ENCODE measurements around the gene DGKD.
"Not testable (repeated sequence)": the region's sequence is repeated elsewhere in the genome, so short reads cannot be mapped to it uniquely, and the experiment has no call there.

DGKD gene

DNA sequence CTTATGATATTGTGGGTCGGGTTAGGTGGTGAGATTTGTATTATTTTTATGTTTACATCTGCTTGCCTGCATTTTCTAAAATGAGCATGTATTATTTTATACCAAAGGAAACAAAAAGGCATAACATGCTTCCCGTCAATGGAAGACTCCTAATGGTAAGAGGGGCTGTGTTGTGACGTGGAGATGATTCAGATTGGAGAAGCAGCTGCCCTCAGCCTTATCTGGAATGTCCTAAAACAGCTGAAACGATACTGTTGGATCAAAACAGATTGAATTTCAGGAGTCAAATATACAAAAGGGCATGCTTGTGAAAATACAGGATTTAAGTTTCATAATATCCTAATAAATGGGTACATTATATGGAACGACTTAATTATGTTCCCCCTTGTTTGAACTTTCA is 19.0 kb downstream of the DGKD start:
- Histone ChIP-seq H3K27me3 (ENCODE audit: low read depth, low read length) (no peaks in the 10 kb centered on the region), H3K27ac (ENCODE audit: low read length) (no peak overlapping the region), H3K36me3 (replicated peaks; ENCODE audit: low read depth, low read length) (peaks cover 2% of the 10 kb centered on the region), H3K4me1 (ENCODE audit: low read length) (no peaks in the 10 kb centered on the region), H4K20me1 (ENCODE audit: insufficient read depth, low read length) (no peaks in the 10 kb centered on the region), H2AFZ (ENCODE audit: low read depth, low read length) (no peak overlapping the region), H3K79me2 (ENCODE audit: low read length) (no peaks in the 10 kb centered on the region; the same call in 1 of the 2 replicates), H3K4me2 (ENCODE audit: low read length) (no peak overlapping the region), H3K9ac (ENCODE audit: low read length) (no peak overlapping the region), H3K4me3 (ENCODE audit: low read length) (no peak overlapping the region), H3K9me3 (ENCODE audit: insufficient read depth, low read length) (no peaks in the 10 kb centered on the region)
- no peak for TF ChIP-seq EZH2phosphoT487 (IDR thresholded peaks at IDR 0.05; ENCODE audit: low read depth)
- TF ChIP-seq, protein P1, sequence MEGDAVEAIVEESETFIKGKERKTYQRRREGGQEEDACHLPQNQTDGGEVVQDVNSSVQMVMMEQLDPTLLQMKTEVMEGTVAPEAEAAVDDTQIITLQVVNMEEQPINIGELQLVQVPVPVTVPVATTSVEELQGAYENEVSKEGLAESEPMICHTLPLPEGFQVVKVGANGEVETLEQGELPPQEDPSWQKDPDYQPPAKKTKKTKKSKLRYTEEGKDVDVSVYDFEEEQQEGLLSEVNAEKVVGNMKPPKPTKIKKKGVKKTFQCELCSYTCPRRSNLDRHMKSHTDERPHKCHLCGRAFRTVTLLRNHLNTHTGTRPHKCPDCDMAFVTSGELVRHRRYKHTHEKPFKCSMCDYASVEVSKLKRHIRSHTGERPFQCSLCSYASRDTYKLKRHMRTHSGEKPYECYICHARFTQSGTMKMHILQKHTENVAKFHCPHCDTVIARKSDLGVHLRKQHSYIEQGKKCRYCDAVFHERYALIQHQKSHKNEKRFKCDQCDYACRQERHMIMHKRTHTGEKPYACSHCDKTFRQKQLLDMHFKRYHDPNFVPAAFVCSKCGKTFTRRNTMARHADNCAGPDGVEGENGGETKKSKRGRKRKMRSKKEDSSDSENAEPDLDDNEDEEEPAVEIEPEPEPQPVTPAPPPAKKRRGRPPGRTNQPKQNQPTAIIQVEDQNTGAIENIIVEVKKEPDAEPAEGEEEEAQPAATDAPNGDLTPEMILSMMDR (IDR thresholded peaks at IDR 0.05; ENCODE audit: low read depth, low read length) = no peak

DNA sequence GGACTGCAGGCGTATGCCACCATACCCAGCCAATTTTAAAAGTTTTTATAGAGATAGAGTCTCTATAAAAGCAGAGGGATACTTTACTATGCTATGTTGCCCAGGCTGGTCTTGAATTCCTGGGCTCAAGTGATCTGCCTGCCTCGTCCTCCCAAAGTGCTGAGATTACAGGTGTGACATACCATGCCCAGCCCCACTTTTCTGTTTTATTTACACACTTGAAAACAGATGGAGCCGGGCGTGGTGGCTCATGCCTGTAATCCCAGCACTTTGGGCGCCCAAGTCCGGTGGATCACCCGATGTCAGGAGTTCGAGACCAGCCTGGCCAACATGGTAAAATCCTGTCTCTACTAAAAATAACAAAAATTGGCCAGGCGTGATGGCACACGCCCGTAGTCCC is 20.5 kb downstream of the DGKD start:
- not testable (repeated sequence) for H3K27me3 ChIP-seq (ENCODE audit: low read depth, low read length); H3K4me3 ChIP-seq (ENCODE audit: low read length); H2AFZ ChIP-seq (ENCODE audit: low read depth, low read length); H3K4me2 ChIP-seq (ENCODE audit: low read length); H4K20me1 ChIP-seq (ENCODE audit: insufficient read depth, low read length); H3K9me3 ChIP-seq (ENCODE audit: insufficient read depth, low read length); H3K36me3 ChIP-seq (replicated peaks; ENCODE audit: low read depth, low read length); H3K4me1 ChIP-seq (ENCODE audit: low read length); H3K79me2 ChIP-seq (ENCODE audit: low read length); H3K27ac ChIP-seq (ENCODE audit: low read length); H3K9ac ChIP-seq (ENCODE audit: low read length)

DNA sequence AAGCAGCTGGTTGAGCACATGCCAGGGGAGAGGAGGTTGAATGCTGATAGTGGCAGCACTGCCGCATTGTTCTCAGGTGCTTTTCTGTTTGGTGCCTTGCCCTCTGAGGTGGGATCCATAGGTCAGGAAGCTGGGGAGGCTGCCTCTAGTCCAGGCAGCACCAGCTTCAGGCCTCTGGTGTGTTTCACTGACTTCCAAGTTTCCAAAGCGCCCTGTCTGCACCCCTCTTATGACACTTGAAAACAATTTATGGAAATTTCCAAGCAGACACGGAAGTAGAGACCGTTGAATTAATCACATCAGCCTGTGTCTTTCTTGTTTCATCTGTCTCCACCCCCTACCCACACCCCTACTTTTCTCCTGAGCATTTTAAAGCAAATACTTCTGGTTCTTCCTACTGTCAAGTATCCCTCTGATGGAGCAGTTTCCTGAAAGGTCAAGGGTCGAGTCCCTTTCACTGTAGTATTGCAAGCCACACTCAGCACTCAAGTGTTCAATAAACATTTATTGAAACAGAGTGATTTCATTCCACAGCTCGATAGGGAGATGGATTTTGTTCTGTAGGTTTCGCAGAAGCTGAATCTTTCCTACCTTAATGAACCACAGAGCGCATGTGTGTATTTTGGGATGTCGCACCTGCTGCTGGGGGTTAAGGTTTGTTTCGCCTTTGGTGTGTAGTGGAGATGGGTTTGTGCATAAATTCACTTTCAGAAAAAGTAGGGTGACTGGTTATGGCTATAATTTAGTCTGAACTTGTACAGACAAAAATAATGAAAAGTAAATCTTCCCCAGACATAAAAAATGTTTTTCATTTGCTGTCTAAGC is 21.4 kb downstream of the DGKD start:
- H3K4me2 ChIP-seq (ENCODE audit: low read length) = no peak overlapping the region
- H4K20me1 ChIP-seq (ENCODE audit: insufficient read depth, low read length) = no peaks in the 10 kb centered on the region
- peaks cover 2% of the 10 kb centered on the region for H3K36me3 ChIP-seq (replicated peaks; ENCODE audit: low read depth, low read length)
- H3K27ac ChIP-seq (ENCODE audit: low read length) = no peak overlapping the region
- no peak for TF ChIP-seq EZH2phosphoT487 (IDR thresholded peaks at IDR 0.05; ENCODE audit: low read depth)
- TF ChIP-seq, protein P1 (IDR thresholded peaks at IDR 0.05; ENCODE audit: low read depth, low read length) = no peak
- H3K4me1 ChIP-seq (ENCODE audit: low read length) = no peaks in the 10 kb centered on the region
- H2AFZ ChIP-seq (ENCODE audit: low read depth, low read length) = no peak overlapping the region
- H3K79me2 ChIP-seq (ENCODE audit: low read length) = no peaks in the 10 kb centered on the region
- H3K9ac ChIP-seq (ENCODE audit: low read length) = no peak overlapping the region
- no peaks in the 10 kb centered on the region for H3K9me3 ChIP-seq (ENCODE audit: insufficient read depth, low read length)
- no peaks in the 10 kb centered on the region for H3K27me3 ChIP-seq (ENCODE audit: low read depth, low read length)
- H3K4me3 ChIP-seq (ENCODE audit: low read length) = no peak overlapping the region

DNA sequence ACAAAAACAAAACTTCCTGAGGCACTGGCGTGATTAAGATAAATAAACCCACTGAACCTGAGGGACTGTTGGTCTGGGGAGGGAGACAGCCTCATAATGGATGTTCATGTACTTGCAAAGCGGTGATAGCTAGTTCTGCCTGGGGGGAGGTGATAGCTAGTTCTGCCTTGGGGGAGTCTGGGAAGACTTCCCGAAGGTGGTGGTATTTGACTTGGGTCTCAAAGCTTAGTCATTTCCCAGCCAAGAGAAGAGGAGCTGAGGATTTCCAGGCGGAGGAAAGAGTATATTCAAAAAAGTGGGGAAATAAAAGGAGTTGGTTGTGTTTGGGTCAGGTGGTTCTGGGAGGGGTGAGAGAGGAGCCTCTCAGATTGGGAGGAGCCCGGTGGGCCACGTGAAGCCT is 24.7 kb downstream of the DGKD start:
- no peak for TF ChIP-seq EZH2phosphoT487 (IDR thresholded peaks at IDR 0.05; ENCODE audit: low read depth)
- TF ChIP-seq, protein P1 (IDR thresholded peaks at IDR 0.05; ENCODE audit: low read depth, low read length) = no peak
- no peaks in the 10 kb centered on the region for H3K27me3 ChIP-seq (ENCODE audit: low read depth, low read length)
- H3K4me1 ChIP-seq (ENCODE audit: low read length) = no peaks in the 10 kb centered on the region
- H4K20me1 ChIP-seq (ENCODE audit: insufficient read depth, low read length) = no peaks in the 10 kb centered on the region
- H3K9me3 ChIP-seq (ENCODE audit: insufficient read depth, low read length) = no peaks in the 10 kb centered on the region
- H2AFZ ChIP-seq (ENCODE audit: low read depth, low read length) = no peak overlapping the region
- no peak overlapping the region for H3K9ac ChIP-seq (ENCODE audit: low read length)
- 0 out of 2 replicates have a peak, but pooled peaks cover 4% of the 10 kb centered on the region for H3K79me2 ChIP-seq (ENCODE audit: low read length)
- peaks cover 2% of the 10 kb centered on the region for H3K36me3 ChIP-seq (replicated peaks; ENCODE audit: low read depth, low read length)
- H3K27ac ChIP-seq (ENCODE audit: low read length) = no peak overlapping the region
- H3K4me2 ChIP-seq (ENCODE audit: low read length) = no peak overlapping the region
- H3K4me3 ChIP-seq (ENCODE audit: low read length) = no peak overlapping the region

Data from OCI-LY3 (cell line).